IPS-15b (cell line): ENCODE data around the gene IFI27L1.

Experiments used
- H3K27me3 ChIP-seq: one replicate; pipeline ENCODE4 v1.6.1; 2013; ENCODE audit warnings: low read length; ENCODE audit not compliant: control insufficient read depth, insufficient read depth
- H3K36me3 ChIP-seq: one replicate; pipeline ENCODE4 v1.6.1; 2013; ENCODE audit warnings: low read length; ENCODE audit not compliant: control insufficient read depth, insufficient read depth
- H3K4me1 ChIP-seq: one replicate; pipeline ENCODE4 v1.6.1; 2013; ENCODE audit warnings: mild to moderate bottlenecking, low read length; ENCODE audit not compliant: control insufficient read depth, insufficient read depth
- H3K4me3 ChIP-seq: one replicate; pipeline ENCODE4 v1.5.1; 2013; ENCODE audit warnings: low read depth, low read length
- H3K9ac ChIP-seq: one replicate; pipeline ENCODE4 v1.6.1; 2013; ENCODE audit warnings: low read depth, mild to moderate bottlenecking, low read length
- H3K9me3 ChIP-seq: one replicate; pipeline ENCODE4 v1.6.1; 2013; ENCODE audit warnings: mild to moderate bottlenecking, low read length; ENCODE audit not compliant: control insufficient read depth, insufficient read depth

IFI27L1 gene, protein sequence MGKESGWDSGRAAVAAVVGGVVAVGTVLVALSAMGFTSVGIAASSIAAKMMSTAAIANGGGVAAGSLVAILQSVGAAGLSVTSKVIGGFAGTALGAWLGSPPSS

DNA sequence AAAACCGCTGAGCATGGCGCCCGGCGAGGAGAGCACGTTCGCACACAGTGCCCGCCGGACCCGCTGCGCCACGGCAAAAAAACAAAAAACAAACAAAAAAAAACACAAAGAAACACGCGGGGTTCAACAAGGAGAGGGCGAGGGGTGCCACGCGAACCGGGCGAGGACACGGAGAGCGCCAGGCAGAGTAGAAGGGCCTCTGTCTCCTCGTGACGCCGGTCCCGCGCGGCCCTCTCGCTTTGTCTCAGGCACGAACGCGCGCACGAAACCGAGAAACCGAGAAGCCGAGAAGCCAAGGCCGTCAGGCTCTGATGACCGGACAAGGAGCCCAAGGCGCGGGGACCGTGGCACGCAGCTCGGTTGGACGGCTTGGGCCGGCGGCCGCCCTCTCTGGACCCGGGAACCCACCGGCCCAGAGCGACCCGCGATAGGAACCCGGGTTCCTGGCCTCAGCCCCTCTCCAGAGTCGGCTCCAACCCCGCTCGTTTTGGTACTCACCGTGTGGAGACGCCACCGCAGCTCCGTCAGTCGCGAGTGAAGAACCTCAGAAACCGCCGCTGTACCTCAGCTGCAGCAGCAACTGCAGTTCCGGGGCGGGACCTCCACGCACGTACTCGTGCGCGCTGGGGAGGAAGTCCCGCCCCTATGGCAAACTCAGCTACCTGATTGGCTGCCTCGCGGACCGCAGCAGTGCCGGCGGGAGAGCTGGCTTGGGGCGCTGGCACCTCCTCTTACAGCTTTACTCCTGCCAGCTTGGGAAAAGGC is at the start of gene IFI27L1, which contains the start of gene DDX24:
TSS of gene IFI27L1 (plus strand) at position 690 of the 765 bp plus-strand sequence. CDS start 15,628 bp downstream, outside the sequence.
TSS of gene DDX24 (minus strand) at position 582 of the 765 bp plus-strand sequence. CDS start 1,460 bp downstream, outside the sequence.
- peak within 1 kb of the TSS; percentile 86 for H3K9ac ChIP-seq
- no peaks in the 10 kb centered on the region for H3K27me3 ChIP-seq
- H3K9me3 ChIP-seq: no peaks in the 10 kb centered on the region
- H3K4me1 ChIP-seq: peaks cover 10% of the 10 kb centered on the region
- H3K4me3 ChIP-seq: peak within 1 kb of the TSS; percentile 61
- H3K36me3 ChIP-seq: peaks cover 12% of the 10 kb centered on the region

DNA sequence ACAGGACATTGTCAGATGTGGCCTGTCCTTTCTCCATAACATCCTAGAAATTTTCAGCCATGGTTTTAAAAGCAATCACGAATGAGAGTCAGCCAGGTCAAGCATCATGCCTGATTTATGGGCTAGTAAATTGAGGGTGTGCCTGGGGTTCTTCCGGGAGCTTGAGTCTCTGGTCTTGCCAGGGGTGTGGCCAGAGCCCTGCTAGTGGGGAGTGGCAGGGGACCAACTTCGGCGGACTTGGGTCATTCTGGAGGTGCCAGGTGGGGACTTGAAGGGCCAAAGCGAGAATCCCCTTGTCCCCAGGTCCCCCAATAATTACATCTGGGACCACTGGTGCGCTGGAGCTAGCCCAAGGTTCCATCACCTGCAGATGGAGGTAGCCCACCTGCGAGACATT is 49.2 kb upstream of the IFI27L1 start:
- H3K9ac ChIP-seq: no peak overlapping the region
- H3K36me3 ChIP-seq: no peaks in the 10 kb centered on the region
- no peak overlapping the region for H3K4me3 ChIP-seq
- peaks cover 3% of the 10 kb centered on the region for H3K27me3 ChIP-seq
- H3K4me1 ChIP-seq: peaks cover 3% of the 10 kb centered on the region
- no peaks in the 10 kb centered on the region for H3K9me3 ChIP-seq

DNA sequence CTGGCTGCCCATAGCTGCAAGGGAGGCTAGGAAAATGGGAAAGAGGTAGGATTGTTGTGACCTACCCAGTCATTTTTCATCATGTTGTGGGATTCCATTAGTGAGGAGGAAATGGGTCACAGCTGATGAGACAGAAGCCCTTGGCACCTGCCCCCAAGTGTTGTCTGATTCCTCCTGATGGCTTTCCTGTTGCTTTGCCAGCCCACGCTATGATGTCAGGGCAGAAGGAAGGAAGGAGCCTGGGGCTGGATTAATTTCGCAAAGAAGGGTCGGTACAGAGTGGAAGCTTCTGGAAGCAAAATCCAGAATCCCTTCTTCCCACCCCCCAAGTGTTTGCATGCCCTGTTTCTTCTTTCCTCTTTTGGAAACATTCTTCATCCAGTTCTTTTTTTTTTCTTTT is 46.2 kb upstream of the IFI27L1 start:
- H3K9ac ChIP-seq: no peak overlapping the region
- peaks cover 2% of the 10 kb centered on the region for H3K36me3 ChIP-seq
- no peaks in the 10 kb centered on the region for H3K27me3 ChIP-seq
- H3K4me3 ChIP-seq: no peak overlapping the region
- H3K4me1 ChIP-seq: peaks cover 3% of the 10 kb centered on the region
- no peaks in the 10 kb centered on the region for H3K9me3 ChIP-seq

DNA sequence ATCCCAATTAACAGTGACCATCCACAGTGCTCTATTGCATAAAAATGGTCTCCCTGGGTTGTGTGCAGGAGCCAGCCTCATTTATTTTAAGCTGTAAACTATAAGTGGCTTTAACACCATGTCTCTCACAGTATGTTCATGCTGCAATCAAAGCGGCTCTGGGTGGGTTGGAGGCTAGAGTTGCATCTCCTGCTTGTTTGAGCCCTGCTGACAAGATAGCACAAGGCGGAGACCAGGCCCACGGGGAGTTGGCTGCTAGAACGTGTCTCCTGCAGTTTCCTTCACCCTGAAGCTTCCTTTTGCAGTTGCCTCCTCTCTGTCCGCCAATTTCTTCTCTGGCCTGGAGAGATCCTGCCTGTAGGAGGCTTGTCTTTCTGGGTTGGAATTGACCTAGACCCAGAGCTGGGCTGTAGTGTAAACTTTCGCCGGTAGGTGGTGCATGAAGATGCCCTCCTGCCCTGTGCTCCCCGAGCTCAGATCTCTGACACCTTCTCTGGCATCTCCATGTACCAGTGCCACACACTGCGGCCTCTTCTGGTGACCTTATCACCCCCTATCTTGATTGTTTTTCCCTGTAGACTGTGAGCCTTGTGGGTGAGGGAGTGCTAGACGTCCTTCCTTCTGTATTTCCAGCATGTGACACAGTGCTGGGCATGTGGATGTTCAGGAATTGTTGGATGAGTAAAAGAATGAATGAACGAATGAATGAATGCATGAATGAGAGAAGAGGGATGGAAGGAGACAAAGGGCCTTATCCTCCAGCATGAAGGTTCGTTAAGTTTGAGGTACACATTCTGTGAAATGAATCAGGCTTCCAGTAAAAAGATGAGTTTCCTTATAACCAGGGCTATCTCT is 44.6 kb upstream of the IFI27L1 start:
- H3K9ac ChIP-seq: no peak overlapping the region
- peaks cover 3% of the 10 kb centered on the region for H3K4me1 ChIP-seq
- no peaks in the 10 kb centered on the region for H3K9me3 ChIP-seq
- no peaks in the 10 kb centered on the region for H3K27me3 ChIP-seq
- no peak overlapping the region for H3K4me3 ChIP-seq
- H3K36me3 ChIP-seq: peaks cover 2% of the 10 kb centered on the region

DNA sequence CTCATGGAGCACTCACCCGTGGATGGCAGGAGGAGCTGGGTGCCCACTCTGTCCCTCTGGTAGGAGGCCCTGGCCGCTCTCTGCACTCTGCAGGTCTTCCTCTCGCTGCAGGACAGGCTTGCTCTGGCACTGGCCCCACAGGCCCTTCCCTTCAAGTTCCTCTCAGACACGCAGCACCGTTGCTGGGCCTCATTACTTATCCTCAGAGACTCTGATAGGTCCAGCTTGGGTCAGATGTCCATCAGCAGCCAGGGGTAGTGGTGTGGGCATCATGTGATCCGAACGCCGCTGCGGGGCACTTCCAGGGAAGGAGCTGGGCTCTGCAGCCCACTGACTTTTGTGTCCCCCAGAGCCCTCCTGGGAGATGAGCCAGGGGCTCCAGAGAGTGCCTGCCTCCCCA is 43.2 kb upstream of the IFI27L1 start:
- Histone ChIP-seq H3K4me3 (no peak overlapping the region), H3K36me3 (peaks cover 2% of the 10 kb centered on the region), H3K27me3 (no peaks in the 10 kb centered on the region), H3K9me3 (no peaks in the 10 kb centered on the region), H3K4me1 (peaks cover 3% of the 10 kb centered on the region), H3K9ac (no peak overlapping the region)

DNA sequence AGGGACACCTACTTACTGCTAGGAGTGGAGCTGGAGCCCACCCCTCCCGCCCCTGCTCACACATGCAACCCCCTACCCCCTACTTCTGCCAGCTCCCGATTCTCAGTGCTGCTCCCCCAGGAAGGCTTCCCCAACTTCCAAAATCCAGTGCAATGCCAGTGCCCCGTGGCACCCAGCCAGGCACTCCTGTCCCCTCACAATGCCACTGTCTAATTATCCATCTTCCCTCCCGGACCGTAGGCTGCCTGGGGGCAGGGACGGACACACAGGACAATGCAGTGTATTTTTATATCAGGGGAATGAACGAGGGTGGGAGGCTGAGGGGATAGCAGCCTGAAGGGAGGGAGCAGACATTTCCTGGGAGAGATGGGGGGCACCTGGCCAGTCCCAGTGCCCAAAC is 42.6 kb upstream of the IFI27L1 start:
- peaks cover 3% of the 10 kb centered on the region for H3K4me1 ChIP-seq
- no peaks in the 10 kb centered on the region for H3K9me3 ChIP-seq
- no peak overlapping the region for H3K4me3 ChIP-seq
- peaks cover 7% of the 10 kb centered on the region for H3K36me3 ChIP-seq
- H3K9ac ChIP-seq: no peak overlapping the region
- H3K27me3 ChIP-seq: no peaks in the 10 kb centered on the region

DNA sequence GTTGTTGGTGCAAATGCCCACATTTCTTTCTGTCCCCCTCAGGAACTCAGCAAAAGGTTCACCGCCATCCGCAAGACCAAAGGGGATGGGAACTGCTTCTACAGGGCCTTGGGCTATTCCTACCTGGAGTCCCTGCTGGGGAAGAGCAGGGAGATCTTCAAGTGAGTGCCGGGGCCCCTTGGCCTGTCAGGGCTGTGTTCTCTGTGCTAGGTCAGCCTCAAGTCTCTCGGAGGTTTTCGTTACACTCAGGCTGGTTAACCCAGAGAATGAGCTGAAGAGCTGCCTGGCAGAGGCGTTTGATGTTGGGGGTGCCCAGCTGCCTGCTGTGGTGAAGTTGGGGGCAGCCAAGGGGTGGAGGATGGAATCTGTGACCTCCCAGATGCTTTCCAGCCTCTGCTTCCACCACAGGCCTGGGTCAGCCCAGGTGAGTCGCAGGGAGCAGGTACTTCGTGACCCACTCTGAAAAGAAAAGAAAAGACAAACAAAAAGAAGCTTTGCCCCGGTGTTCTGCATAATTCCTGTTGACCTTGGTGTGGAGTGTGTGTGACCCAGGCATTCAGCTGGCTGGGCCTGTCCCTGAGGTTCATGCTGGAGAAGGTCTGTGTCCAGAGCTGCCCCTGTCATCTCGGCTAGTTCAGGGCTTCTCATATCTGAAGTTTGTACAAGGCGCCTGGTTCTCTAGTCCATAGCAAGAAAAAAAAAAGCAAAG is 42.0 kb upstream of the IFI27L1 start:
- peaks cover 11% of the 10 kb centered on the region for H3K36me3 ChIP-seq
- H3K4me3 ChIP-seq: no peak overlapping the region
- peaks cover 3% of the 10 kb centered on the region for H3K4me1 ChIP-seq
- no peaks in the 10 kb centered on the region for H3K27me3 ChIP-seq
- no peaks in the 10 kb centered on the region for H3K9me3 ChIP-seq
- H3K9ac ChIP-seq: no peak overlapping the region

DNA sequence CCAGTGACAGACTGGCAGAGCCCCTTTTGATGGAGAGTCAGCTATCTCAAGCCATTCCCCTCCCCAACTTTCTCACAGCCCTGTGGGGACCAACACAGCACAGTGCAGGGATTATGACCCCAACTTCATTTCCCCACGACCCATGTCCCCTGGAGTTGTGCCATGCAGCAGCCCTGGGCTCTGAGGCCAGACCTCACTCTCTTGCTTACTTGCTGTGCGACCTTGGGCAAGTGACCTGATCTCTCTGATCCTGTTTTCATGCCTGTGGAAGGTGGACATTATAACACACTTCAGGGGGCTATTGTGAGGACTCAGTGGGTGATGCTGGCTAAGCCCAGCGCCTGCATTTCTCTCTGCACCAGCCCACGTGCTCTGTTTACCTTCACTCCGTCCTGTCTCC is 40.9 kb upstream of the IFI27L1 start:
- Histone ChIP-seq H3K27me3 (no peaks in the 10 kb centered on the region), H3K4me1 (peaks cover 3% of the 10 kb centered on the region), H3K36me3 (peaks cover 21% of the 10 kb centered on the region), H3K4me3 (no peak overlapping the region), H3K9ac (no peak overlapping the region), H3K9me3 (no peaks in the 10 kb centered on the region)

DNA sequence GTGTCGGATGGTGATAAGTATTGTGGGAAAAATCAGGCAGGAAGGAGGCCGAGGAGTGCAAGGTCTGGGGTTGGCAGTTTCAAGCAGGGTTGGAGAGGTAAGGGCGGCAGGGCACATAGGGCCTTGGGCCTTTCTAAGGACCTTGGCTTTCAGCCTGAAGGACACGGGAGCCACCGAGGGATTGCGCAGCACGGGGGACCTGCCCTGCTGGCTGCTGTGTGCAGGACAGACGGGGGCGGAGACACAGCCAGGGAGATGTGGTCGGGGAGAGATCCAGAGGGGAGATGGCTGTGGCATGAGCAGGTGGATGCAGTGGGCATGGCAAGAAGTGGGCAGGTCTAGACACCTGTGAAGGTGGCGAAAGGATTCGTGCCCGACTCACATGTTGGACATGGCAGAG is 40.3 kb upstream of the IFI27L1 start:
- Histone ChIP-seq H3K36me3 (peaks cover 26% of the 10 kb centered on the region), H3K9ac (no peak overlapping the region), H3K4me3 (no peak overlapping the region), H3K4me1 (peaks cover 3% of the 10 kb centered on the region), H3K27me3 (no peaks in the 10 kb centered on the region), H3K9me3 (no peaks in the 10 kb centered on the region)

DNA sequence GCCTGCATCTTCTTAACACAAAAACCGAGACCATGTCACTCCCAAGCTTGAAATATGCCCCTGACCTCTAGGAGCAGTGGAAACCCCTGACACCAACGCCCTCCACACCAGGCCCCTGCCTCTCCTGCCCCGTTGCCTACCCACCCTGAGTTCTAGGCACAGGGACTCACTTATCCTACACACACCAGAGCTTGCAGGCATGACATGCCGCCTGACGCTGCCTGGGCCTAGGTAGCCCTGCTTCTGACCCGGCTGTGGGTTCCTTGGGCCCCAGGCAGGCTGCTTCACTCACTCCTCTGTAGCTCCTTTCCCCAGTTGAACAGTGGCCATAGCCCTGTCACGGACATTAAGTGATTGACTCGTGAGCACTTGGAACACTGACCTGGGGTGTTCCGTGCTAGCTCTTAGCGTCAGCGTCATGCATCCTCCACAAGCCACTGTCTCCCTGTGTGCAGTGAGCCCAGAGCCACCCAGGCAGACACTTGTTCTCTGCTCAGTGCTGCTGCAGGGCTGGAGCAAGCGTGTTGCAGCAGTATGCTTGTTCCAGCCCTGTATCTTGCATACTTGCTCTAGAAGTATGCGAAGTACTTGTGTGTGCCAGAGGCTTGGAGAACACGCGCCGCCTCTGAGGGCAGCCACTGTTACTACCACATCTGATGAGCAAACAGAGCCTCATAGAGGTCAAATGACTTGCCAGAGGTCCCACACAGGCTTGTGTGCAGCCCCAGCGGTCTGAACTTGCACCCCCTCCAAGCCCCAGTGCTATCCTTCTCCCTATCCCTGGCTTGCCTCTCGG is 39.4 kb upstream of the IFI27L1 start:
- Histone ChIP-seq H3K36me3 (peaks cover 32% of the 10 kb centered on the region), H3K4me3 (no peak overlapping the region), H3K4me1 (no peaks in the 10 kb centered on the region), H3K27me3 (no peaks in the 10 kb centered on the region), H3K9ac (no peak overlapping the region), H3K9me3 (no peaks in the 10 kb centered on the region)
